OCI-LY1 (cell line): ENCODE results near the gene PTH1R.

Experiments
- H2AFZ ChIP-seq: fragments of 200-600 bp; sonication (generic), shearing (Covaris generic); 2 replicates; pipeline ENCODE4 v1.6.0; 2014; ENCODE audit warnings: antibody characterized with exemption, mild to moderate bottlenecking, low read length
- H3F3A ChIP-seq: fragments of 200-600 bp; sonication (generic), shearing (Covaris generic); 2 replicates; pipeline ENCODE4 v1.6.0; 2014; ENCODE audit warnings: mild to moderate bottlenecking, antibody characterized with exemption, low read length, moderate library complexity; ENCODE audit not compliant: insufficient read depth
- H3K27ac ChIP-seq: fragments of 200-600 bp; sonication (generic); 2 replicates; pipeline ENCODE4 v1.5.1; 2014; ENCODE audit warnings: low read length, mixed run types, mild to moderate bottlenecking, low read depth; ENCODE audit not compliant: poor library complexity, severe bottlenecking
- H3K27me3 ChIP-seq: fragments of 200-600 bp; sonication (generic); 2 replicates; pipeline ENCODE4 v1.6.0; 2014; ENCODE audit warnings: antibody characterized with exemption, mild to moderate bottlenecking, low read length, moderate library complexity; ENCODE audit not compliant: insufficient read depth
- H3K36me3 ChIP-seq: fragments of 200-600 bp; sonication (generic); 2 replicates; pipeline ENCODE4 v1.6.1; 2014; ENCODE audit warnings: mild to moderate bottlenecking, antibody characterized with exemption, low read length, moderate library complexity, mixed read lengths; ENCODE audit not compliant: insufficient read depth
- H3K4me1 ChIP-seq: fragments of 200-600 bp; sonication (generic); 2 replicates; pipeline ENCODE4 v1.5.1; 2014; ENCODE audit warnings: mild to moderate bottlenecking, low read length, moderate library complexity; ENCODE audit not compliant: insufficient read depth, severe bottlenecking
- H3K4me2 ChIP-seq: fragments of 200-600 bp; sonication (generic), shearing (Covaris generic); 2 replicates; pipeline ENCODE4 v1.6.1; 2014; ENCODE audit warnings: low read length
- H3K4me3 ChIP-seq: fragments of 200-600 bp; sonication (generic); 2 replicates; pipeline ENCODE4 v1.5.1; 2014; ENCODE audit warnings: low read length, low read depth, mild to moderate bottlenecking, mixed read lengths; ENCODE audit not compliant: poor library complexity, severe bottlenecking
- H3K79me2 ChIP-seq: fragments of 200-600 bp; shearing (Covaris generic); 2 replicates; pipeline ENCODE4 v1.6.1; 2016; ENCODE audit warnings: mixed run types, low read length, mixed read lengths; ENCODE audit not compliant: insufficient read depth
- H3K9ac ChIP-seq: fragments of 200-600 bp; sonication (generic), shearing (Covaris generic); 2 replicates; pipeline ENCODE4 v1.6.1; 2014; ENCODE audit warnings: mild to moderate bottlenecking, low read length, mixed read lengths
- H3K9me2 ChIP-seq: fragments of 200-600 bp; sonication (generic), shearing (Covaris generic); 2 replicates; pipeline ENCODE4 v1.6.1; 2014; ENCODE audit warnings: low read depth, mild to moderate bottlenecking, low read length, mixed read lengths
- H3K9me3 ChIP-seq: fragments of 200-600 bp; shearing (Covaris generic); 2 replicates; pipeline ENCODE4 v1.6.1; 2014; ENCODE audit warnings: low read length, mixed read lengths
- H4K20me1 ChIP-seq: fragments of 200-600 bp; sonication (generic), shearing (Covaris generic); 2 replicates; pipeline ENCODE4 v1.6.0; 2016; ENCODE audit warnings: mild to moderate bottlenecking, low read length; ENCODE audit not compliant: insufficient read depth
- CTCF ChIP-seq: fragments of 200-600 bp; sonication (generic), shearing (Covaris generic); IDR thresholded peaks from 2 replicates; pipeline ENCODE4 v1.5.1; 2017; ENCODE audit warnings: mild to moderate bottlenecking, antibody characterized with exemption, low read length, moderate library complexity, mixed read lengths
- EZH2 ChIP-seq: fragments of 200-600 bp; sonication (generic), shearing (Covaris generic); IDR thresholded peaks from 2 replicates; pipeline ENCODE4 v1.8.0; 2017; ENCODE audit warnings: borderline replicate concordance, mixed run types, mild to moderate bottlenecking, antibody characterized with exemption, low read length, moderate library complexity, mixed read lengths

PTH1R gene

GRCh38 chr3:46835054-46835453 lies 42.5 kb upstream of the PTH1R start:
- no peaks in the 10 kb centered on the region; the same call in 1 of the 2 replicates for H3K27me3 ChIP-seq
- no peak overlapping the region for H3K27ac ChIP-seq
- H3K36me3 ChIP-seq: no peaks in the 10 kb centered on the region
- H2AFZ ChIP-seq: no peak overlapping the region
- no peaks in the 10 kb centered on the region for H3K9me2 ChIP-seq
- H3K4me2 ChIP-seq: no peak overlapping the region
- H3K4me3 ChIP-seq: no peak overlapping the region
- no peak overlapping the region for H3K9ac ChIP-seq
- H3K79me2 ChIP-seq: no peaks in the 10 kb centered on the region
- no peaks in the 10 kb centered on the region for H3F3A ChIP-seq
- H3K9me3 ChIP-seq: no peaks in the 10 kb centered on the region; the same call in 1 of the 2 replicates
- no peaks in the 10 kb centered on the region for H4K20me1 ChIP-seq
- TF ChIP-seq EZH2: no peak
- TF ChIP-seq CTCF: no peak
- H3K4me1 ChIP-seq: no peaks in the 10 kb centered on the region

GRCh38 chr3:46835491-46835890 lies 42.0 kb upstream of the PTH1R start:
- Histone ChIP-seq H3K4me1 (no peaks in the 10 kb centered on the region), H3K9me3 (no peaks in the 10 kb centered on the region; the same call in 1 of the 2 replicates), H4K20me1 (no peaks in the 10 kb centered on the region), H2AFZ (no peak overlapping the region), H3K79me2 (no peaks in the 10 kb centered on the region), H3K9ac (no peak overlapping the region), H3K4me2 (no peak overlapping the region), H3K27ac (no peak overlapping the region), H3F3A (no peaks in the 10 kb centered on the region), H3K36me3 (no peaks in the 10 kb centered on the region), H3K27me3 (no peaks in the 10 kb centered on the region; the same call in 1 of the 2 replicates), H3K4me3 (no peak overlapping the region), H3K9me2 (no peaks in the 10 kb centered on the region)
- TF ChIP-seq CTCF: no peak
- no peak for TF ChIP-seq EZH2

GRCh38 chr3:46838301-46838700 lies 39.2 kb upstream of the PTH1R start:
- TF ChIP-seq CTCF (no peak), EZH2 (no peak)
- no peaks in the 10 kb centered on the region for H3K79me2 ChIP-seq
- H3K9ac ChIP-seq: no peak overlapping the region
- no peak overlapping the region for H2AFZ ChIP-seq
- no peak overlapping the region for H3K4me3 ChIP-seq
- H3K4me2 ChIP-seq: no peak overlapping the region
- H3F3A ChIP-seq: no peaks in the 10 kb centered on the region
- no peaks in the 10 kb centered on the region for H3K27me3 ChIP-seq
- H4K20me1 ChIP-seq: no peaks in the 10 kb centered on the region
- H3K9me2 ChIP-seq: no peaks in the 10 kb centered on the region
- no peaks in the 10 kb centered on the region for H3K4me1 ChIP-seq
- H3K27ac ChIP-seq: no peak overlapping the region
- H3K36me3 ChIP-seq: no peaks in the 10 kb centered on the region
- H3K9me3 ChIP-seq: peaks cover 6% of the 10 kb centered on the region
